Sigmoid colon (tissue), 7 donors: ENCODE data around the gene PAQR4. TPM values are rescaled to one million over a fixed set of nuclear protein-coding genes. Genes with fewer than 3 reads are reported as not detected.

Experiments
- DNase-seq: peaks from one replicate; pipeline ENCODE4 v3.0.0-alpha.2; 2019
- H3K27ac ChIP-seq, 4 donors: fragments of 200-600 bp; sonication (generic); one replicate each; pipeline ENCODE4 v1.5.1; 2016 to 2019; ENCODE audit warnings: mild to moderate bottlenecking in 1 of 4
- H3K27me3 ChIP-seq, 3 donors: fragments of 200-600 bp; sonication (generic); one replicate each; pipeline ENCODE4 v1.5.1; 2019; ENCODE audit warnings: mild to moderate bottlenecking in 1 of 3
- H3K36me3 ChIP-seq, 4 donors: fragments of 200-600 bp; sonication (generic); one replicate each; pipeline ENCODE4 v1.5.1; 2016 to 2019
- H3K4me1 ChIP-seq, 4 donors: fragments of 200-600 bp; sonication (generic); one replicate each; pipeline ENCODE4 v1.5.1; 2017 to 2019
- H3K4me3 ChIP-seq, 4 donors: fragments of 200-600 bp; sonication (generic); one replicate each; pipeline ENCODE4 v1.5.1; 2017 to 2019; ENCODE audit warnings: mild to moderate bottlenecking in 2 of 4, moderate library complexity in 1 of 4
- H3K9me3 ChIP-seq, 4 donors: fragments of 200-600 bp in 3 of 4; sonication (generic) in 3 of 4; one replicate each; pipeline versions ENCODE4 v1.5.1 to v1.6.1; 2013 to 2019
- EP300 ChIP-seq, 4 donors: sonication (generic); formaldehyde crosslinking; IDR thresholded peaks; one replicate each; pipeline ENCODE4 v1.6.1; 2017; ENCODE audit warnings: antibody characterized with exemption in 4 of 4
- POLR2A ChIP-seq, 2 donors: fragments of 450-650 bp; IDR thresholded peaks; one replicate each; pipeline ENCODE4 v1.6.1; 2016; ENCODE audit warnings: antibody characterized with exemption in 2 of 2, mild to moderate bottlenecking in 2 of 2, moderate library complexity in 2 of 2
- POLR2AphosphoS5 ChIP-seq, 4 donors: sonication (generic); formaldehyde crosslinking; IDR thresholded peaks; one replicate each; pipeline ENCODE4 v1.6.1; 2017; ENCODE audit warnings: antibody characterized with exemption in 4 of 4
- WGBS, 2 donors: extraction: QIAGEN DNeasy Blood & Tissue Kit; methylation state at CpG; one replicate each; pipeline ENCODE4 v1.1.7; 2013; 5-methylcytosine and 5-hydroxymethylcytosine counted together
- intact Hi-C: fragments of 100-400 bp; cut with DNase I; formaldehyde crosslinking; loops from one replicate; pipeline ENCODE4 v1.15.1; 2023
- polyA plus RNA-seq, 3 donors: library from polyadenylated mRNA; stranded (reverse); fragments of 200-250 nt; gene quantifications; one replicate each; pipeline ENCODE4 v1.2.3, GENCODE V29; 2013
- total RNA-seq, 4 donors: library from RNA; depleted of rRNA; stranded (reverse); fragments of >200 nt; gene quantifications; one replicate each; pipeline ENCODE4 v1.1.0, GENCODE V29; 2016
- TF ChIP-seq, protein P1 (sequence below), 4 experiments: fragments of 450-650 bp in 3 of 4; fragments of 200-600 bp in 1 of 4; IDR thresholded peaks; one replicate each; pipeline ENCODE4 v1.5.1; 2016 to 2019; ENCODE audit warnings: antibody characterized with exemption in 4 of 4, mild to moderate bottlenecking in 3 of 4, moderate library complexity in 2 of 4
- donor health status: healthy with polysubstance abuse.
- donor health status: Bipolar disorder and iron deficiency.
- donor health status: healthy.

Gene PAQR4
- total and polyA plus RNA-seq, 7 donors: 0.83 to 22.1 (median 3.6) TPM

DNA sequence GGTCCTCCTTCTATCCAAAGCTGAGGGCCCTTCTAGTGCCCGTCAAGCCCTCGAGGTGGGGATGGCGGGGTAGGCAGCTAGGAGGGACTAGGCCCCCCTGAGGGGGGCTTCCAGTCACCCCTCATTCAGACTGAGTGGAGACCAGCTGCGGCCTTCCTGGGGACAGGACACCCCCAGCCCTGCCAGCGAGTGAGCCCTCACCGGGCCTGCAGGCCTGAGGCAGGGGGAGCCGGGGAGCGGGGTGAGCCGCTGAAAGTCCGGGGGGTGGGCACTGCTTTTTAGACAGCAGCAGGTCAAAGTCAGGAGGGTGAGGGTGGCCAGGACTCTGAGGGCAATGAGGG lies 13.7 kb upstream of the PAQR4 start:
- TF ChIP-seq POLR2A (IDR thresholded peaks at IDR 0.05): no peak
- TF ChIP-seq, protein P1, sequence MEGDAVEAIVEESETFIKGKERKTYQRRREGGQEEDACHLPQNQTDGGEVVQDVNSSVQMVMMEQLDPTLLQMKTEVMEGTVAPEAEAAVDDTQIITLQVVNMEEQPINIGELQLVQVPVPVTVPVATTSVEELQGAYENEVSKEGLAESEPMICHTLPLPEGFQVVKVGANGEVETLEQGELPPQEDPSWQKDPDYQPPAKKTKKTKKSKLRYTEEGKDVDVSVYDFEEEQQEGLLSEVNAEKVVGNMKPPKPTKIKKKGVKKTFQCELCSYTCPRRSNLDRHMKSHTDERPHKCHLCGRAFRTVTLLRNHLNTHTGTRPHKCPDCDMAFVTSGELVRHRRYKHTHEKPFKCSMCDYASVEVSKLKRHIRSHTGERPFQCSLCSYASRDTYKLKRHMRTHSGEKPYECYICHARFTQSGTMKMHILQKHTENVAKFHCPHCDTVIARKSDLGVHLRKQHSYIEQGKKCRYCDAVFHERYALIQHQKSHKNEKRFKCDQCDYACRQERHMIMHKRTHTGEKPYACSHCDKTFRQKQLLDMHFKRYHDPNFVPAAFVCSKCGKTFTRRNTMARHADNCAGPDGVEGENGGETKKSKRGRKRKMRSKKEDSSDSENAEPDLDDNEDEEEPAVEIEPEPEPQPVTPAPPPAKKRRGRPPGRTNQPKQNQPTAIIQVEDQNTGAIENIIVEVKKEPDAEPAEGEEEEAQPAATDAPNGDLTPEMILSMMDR (IDR thresholded peaks at IDR 0.05): no peak
- no peak for TF ChIP-seq POLR2AphosphoS5 (IDR thresholded peaks at IDR 0.05)
- TF ChIP-seq EP300 (IDR thresholded peaks at IDR 0.05): no peak
- intact Hi-C loops: no loop called here
- no peak for DNase-seq
- Histone ChIP-seq H3K27me3 (peaks cover 0 to 55% (median 39%) of the 10 kb centered on the region in 3 donors), H3K9me3 (no peaks in the 10 kb centered on the region), H3K27ac (no peak overlapping the region), H3K36me3 (no peaks in the 10 kb centered on the region), H3K4me1 (no peaks in the 10 kb centered on the region), H3K4me3 (no peak overlapping the region)
- 31 to 49% methylated on average over 10 of the region's 10 CpGs for WGBS, 2 donors

DNA sequence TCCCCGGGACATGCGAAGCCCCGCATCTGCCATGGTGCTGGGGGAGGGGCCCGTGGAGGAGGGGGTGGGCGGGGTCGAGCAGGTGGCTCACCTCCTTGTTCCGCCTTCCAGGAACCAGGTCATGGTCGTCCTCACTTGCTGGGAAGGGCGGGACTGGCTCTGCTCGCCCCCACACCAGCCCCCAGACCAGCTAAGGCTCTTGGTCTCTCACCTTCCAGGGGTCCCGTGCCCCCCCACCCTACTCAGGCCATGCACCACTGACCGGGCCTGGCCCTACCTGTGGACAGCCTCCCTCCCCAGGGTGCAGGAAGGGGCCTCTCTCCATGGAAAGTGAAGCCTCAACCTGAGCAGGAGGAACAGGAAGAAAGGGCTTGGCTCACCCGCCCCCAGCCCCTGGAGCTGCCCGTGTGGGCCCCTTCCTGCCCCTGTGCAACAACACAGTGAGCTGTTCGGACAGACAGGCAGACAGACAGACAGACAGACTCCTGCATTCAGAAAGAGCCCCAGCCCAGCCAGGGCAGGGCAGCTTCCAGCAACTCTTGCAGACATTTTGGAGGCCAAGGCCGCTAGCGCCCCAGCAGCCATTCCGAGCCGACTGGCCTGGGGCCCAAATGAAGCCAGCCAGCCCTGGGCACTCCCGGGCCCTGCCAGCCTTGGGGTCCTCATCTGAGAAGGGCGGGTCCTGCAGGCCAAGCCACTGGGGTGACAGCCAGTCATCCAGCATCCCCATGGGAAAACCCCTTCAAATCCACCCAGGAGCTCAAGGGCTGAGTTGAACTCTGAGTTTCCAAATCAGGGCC lies 13.2 kb upstream of the PAQR4 start:
- no peak for DNase-seq
- intact Hi-C loops: no loop called here
- Histone ChIP-seq H3K36me3 (no peaks in the 10 kb centered on the region), H3K27ac (no peak overlapping the region), H3K9me3 (no peaks in the 10 kb centered on the region), H3K27me3 (peaks cover 0 to 60% (median 45%) of the 10 kb centered on the region in 3 donors), H3K4me3 (no peak overlapping the region), H3K4me1 (no peaks in the 10 kb centered on the region)
- TF ChIP-seq, protein P1 (IDR thresholded peaks at IDR 0.05): no peak
- TF ChIP-seq POLR2AphosphoS5 (IDR thresholded peaks at IDR 0.05): no peak
- WGBS, 2 donors: 25 to 26% methylated on average over 21 of the region's 21 CpGs

DNA sequence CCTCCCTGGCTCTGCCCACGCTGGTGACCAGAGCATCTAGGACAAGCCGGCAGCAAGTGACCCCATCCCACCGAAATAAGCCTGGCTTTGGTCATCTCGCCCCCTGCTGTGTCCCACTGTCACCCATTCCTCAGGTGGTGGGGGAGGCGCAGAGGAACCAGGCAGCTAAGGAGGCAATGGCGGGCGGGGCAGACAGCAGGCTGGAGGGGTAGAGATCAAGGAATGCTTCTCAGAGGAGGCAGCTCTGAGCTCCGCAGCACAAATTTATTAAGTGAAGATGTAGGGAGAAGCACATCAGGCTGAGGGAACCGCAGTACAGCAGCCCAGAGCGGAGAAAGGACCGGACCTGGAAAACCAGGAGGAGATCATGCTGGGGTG lies 12.6 kb upstream of the PAQR4 start:
- Histone ChIP-seq H3K9me3 (no peaks in the 10 kb centered on the region), H3K27me3 (peaks cover 0 to 66% (median 51%) of the 10 kb centered on the region in 3 donors), H3K4me1 (no peaks in the 10 kb centered on the region), H3K4me3 (no peak overlapping the region), H3K36me3 (no peaks in the 10 kb centered on the region), H3K27ac (no peak overlapping the region)
- WGBS, 2 donors: 87 to 91% methylated on average over 11 of the region's 11 CpGs
- intact Hi-C loops: no loop called here
- no peak for DNase-seq
- TF ChIP-seq POLR2AphosphoS5 (IDR thresholded peaks at IDR 0.05): no peak
- TF ChIP-seq, protein P1 (IDR thresholded peaks at IDR 0.05): no peak
- no peak for TF ChIP-seq EP300 (IDR thresholded peaks at IDR 0.05)
- TF ChIP-seq POLR2A (IDR thresholded peaks at IDR 0.05): no peak

DNA sequence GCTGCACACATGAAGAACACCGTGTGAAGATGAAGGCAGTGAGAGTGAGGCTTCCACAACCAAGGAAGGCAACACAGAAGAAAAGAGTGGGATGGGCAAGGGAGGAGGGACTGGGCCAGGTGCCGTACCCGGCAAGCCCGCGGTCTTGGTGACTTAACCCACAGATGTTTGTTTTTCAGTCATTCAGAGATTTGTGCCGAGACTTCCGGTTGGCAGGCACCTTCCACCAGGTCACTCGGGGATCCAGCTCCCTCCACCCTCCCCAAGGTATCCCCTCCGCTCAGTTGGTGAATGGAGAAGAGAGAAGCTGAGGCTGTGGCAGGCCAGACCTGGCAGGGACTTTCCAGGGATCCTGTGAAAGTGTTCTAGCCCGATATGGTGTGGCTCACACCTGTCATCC lies 9.9 kb upstream of the PAQR4 start:
- DNase-seq: no peak
- Histone ChIP-seq H3K27ac (no peak overlapping the region), H3K4me1 (peaks cover 0 to 17% (median 16%) of the 10 kb centered on the region in 4 donors), H3K4me3 (no peak overlapping the region), H3K27me3 (peaks cover 23 to 92% (median 77%) of the 10 kb centered on the region in 3 donors), H3K36me3 (no peaks in the 10 kb centered on the region), H3K9me3 (no peaks in the 10 kb centered on the region)
- WGBS, 2 donors: 15 to 65% methylated on average over 10 of the region's 10 CpGs
- intact Hi-C loops: no loop called here
- TF ChIP-seq POLR2AphosphoS5 (IDR thresholded peaks at IDR 0.05) (no peak), EP300 (IDR thresholded peaks at IDR 0.05) (no peak), POLR2A (IDR thresholded peaks at IDR 0.05) (no peak)
- TF ChIP-seq, protein P1 (IDR thresholded peaks at IDR 0.05): no peak
